ENCODE results near the gene CDC42SE2.

The CDC42SE2 gene

GRCh38 chr5:131406975-131407638, 143.3 kb downstream of the CDC42SE2 start:
- no peaks in the 10 kb centered on the region for H3K27me3 ChIP-seq (ENCODE audit: control insufficient read depth in 5 of 5, insufficient read depth in 4 of 5, low read length in 5 of 5)
- peaks cover 0 to 7% (median 3%) of the 10 kb centered on the region in 5 donors for H3K4me1 ChIP-seq (ENCODE audit: control insufficient read depth in 5 of 5, insufficient read depth in 5 of 5, low read length in 5 of 5)
- H3K27ac ChIP-seq (ENCODE audit: low read depth, low read length): no peak overlapping the region
- H3K9ac ChIP-seq (ENCODE audit: low read length in 5 of 5): no peak overlapping the region
- H3K4me3 ChIP-seq (ENCODE audit: low read depth in 1 of 5, low read length in 5 of 5): no peak overlapping the region
- peaks cover 7 to 26% (median 9%) of the 10 kb centered on the region in 5 donors for H3K36me3 ChIP-seq (ENCODE audit: control insufficient read depth in 5 of 5, insufficient read depth in 5 of 5, low read length in 5 of 5)
- peaks cover 0 to 5% (median 0%) of the 10 kb centered on the region in 5 donors for H3K9me3 ChIP-seq (ENCODE audit: control insufficient read depth in 5 of 5, low read length in 5 of 5)

DNA sequence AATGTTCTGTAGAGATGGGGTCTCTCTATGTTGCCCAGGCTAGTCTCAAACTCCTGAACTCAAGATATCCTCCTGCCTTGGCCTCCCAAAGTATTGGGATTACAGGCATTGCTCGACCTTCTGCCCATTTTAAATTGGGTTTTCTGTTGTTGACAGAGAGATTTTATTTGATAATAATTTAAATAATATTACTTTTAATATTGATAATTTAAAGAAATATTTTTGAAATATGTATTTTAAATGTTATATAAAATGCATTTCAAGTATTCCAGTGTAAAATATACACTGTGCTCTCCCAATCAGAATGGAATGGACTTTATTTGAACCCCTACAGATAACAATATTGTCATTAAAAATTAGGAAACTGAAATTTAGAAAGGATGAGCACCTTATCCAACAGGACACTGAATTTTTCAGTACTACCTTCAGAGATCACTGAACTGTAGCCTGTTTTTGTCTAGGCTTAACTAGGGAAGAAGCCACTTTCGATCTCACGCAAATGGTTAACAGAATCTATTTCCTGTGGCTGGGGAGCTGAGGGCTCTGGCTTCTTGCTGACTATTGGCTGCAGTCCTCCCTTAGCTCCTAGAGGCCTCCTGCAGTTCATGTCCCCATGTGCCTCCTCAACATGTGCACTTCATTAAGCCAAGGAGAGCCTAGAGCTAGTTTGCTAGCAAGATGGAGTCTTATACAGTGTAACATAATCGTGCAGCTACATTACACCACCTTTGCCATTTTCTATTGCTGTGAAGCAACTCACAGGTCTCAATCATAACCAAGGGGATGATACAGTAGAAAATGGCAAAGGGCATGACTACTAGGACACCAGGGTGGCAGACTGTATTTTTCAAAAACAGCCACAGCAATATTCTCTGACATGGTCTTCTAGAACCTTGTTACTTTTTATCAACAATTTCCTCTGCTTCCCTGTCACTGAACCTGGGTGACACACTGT, 150.0 kb downstream of the CDC42SE2 start:
- no peaks in the 10 kb centered on the region for H3K36me3 ChIP-seq (ENCODE audit: control insufficient read depth in 5 of 5, insufficient read depth in 5 of 5, low read length in 5 of 5)
- peak overlapping the region; percentile 23 for H3K27ac ChIP-seq (ENCODE audit: low read depth, low read length)
- H3K4me1 ChIP-seq (ENCODE audit: control insufficient read depth in 5 of 5, insufficient read depth in 5 of 5, low read length in 5 of 5): peaks cover 2 to 7% (median 3%) of the 10 kb centered on the region in 5 donors
- H3K4me3 ChIP-seq (ENCODE audit: low read depth in 1 of 5, low read length in 5 of 5): peak overlapping the region in 1 of 5 donors; percentile 39
- H3K9ac ChIP-seq (ENCODE audit: low read length in 5 of 5): peak overlapping the region in 1 of 5 donors; percentile 32
- H3K27me3 ChIP-seq (ENCODE audit: control insufficient read depth in 5 of 5, insufficient read depth in 4 of 5, low read length in 5 of 5): no peaks in the 10 kb centered on the region
- H3K9me3 ChIP-seq (ENCODE audit: control insufficient read depth in 5 of 5, low read length in 5 of 5): no peaks in the 10 kb centered on the region

DNA sequence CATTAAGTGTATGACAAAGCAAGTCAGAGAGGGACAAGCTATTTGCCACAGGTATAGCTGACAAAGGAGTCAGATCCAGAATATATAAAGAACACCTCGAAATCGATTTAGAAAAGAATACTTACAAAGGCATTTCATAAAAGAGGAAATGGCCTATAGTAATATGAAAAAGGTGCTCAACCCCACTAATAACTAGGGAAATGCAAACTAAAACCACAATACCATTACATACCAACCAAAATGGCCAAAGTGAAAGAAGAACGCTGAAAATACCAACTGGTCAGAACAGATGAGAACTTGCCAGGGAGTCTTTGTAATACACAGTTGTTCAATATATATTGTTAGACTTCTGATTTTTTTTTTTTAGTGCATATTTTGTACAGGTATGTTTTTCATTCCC, 152.9 kb downstream of the CDC42SE2 start:
- no peak overlapping the region for H3K9ac ChIP-seq (ENCODE audit: low read length in 5 of 5)
- H3K4me1 ChIP-seq (ENCODE audit: control insufficient read depth in 5 of 5, insufficient read depth in 5 of 5, low read length in 5 of 5): peaks cover 0 to 2% (median 2%) of the 10 kb centered on the region in 5 donors
- H3K9me3 ChIP-seq (ENCODE audit: control insufficient read depth in 5 of 5, low read length in 5 of 5): no peaks in the 10 kb centered on the region
- no peaks in the 10 kb centered on the region for H3K27me3 ChIP-seq (ENCODE audit: control insufficient read depth in 5 of 5, insufficient read depth in 4 of 5, low read length in 5 of 5)
- no peak overlapping the region for H3K4me3 ChIP-seq (ENCODE audit: low read depth in 1 of 5, low read length in 5 of 5)
- peaks cover 0 to under 1% (median 0%) of the 10 kb centered on the region in 5 donors for H3K36me3 ChIP-seq (ENCODE audit: control insufficient read depth in 5 of 5, insufficient read depth in 5 of 5, low read length in 5 of 5)
- H3K27ac ChIP-seq (ENCODE audit: low read depth, low read length): no peak overlapping the region

DNA sequence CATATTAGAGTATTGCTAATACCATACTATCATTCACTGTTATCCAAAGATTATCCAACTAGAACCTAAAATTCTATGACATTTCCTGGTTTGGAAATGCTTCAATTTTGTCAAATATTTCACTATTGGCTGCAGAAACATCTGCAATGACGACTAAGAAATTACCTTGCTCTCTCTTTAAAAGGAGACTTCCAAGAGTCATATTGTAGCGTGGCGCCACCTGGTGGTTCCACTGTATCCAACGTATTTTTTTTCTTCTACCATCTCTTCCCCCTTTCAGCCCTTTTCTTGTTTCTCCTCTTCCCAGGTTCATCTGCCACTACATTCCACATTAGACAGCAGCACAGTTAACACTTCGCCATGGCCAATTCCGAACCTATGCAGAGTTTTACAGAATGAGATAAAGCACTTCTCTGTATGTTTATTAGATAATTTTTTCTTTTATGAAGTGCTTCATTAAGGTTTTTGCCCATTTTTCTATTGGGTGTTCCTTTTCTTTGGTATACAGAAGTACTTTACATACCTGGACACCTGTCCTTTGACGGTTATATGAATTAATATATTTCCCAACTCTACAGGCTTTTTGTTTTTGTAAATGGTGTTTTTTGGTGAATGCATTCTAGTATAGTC, 153.5 kb downstream of the CDC42SE2 start:
- H3K9me3 ChIP-seq (ENCODE audit: control insufficient read depth in 5 of 5, low read length in 5 of 5): no peaks in the 10 kb centered on the region
- H3K27ac ChIP-seq (ENCODE audit: low read depth, low read length): no peak overlapping the region
- H3K36me3 ChIP-seq (ENCODE audit: control insufficient read depth in 5 of 5, insufficient read depth in 5 of 5, low read length in 5 of 5): peaks cover 0 to 3% (median 0%) of the 10 kb centered on the region in 5 donors
- no peaks in the 10 kb centered on the region for H3K27me3 ChIP-seq (ENCODE audit: control insufficient read depth in 5 of 5, insufficient read depth in 4 of 5, low read length in 5 of 5)
- no peak overlapping the region for H3K4me3 ChIP-seq (ENCODE audit: low read depth in 1 of 5, low read length in 5 of 5)
- peaks cover 0 to 2% (median 2%) of the 10 kb centered on the region in 5 donors for H3K4me1 ChIP-seq (ENCODE audit: control insufficient read depth in 5 of 5, insufficient read depth in 5 of 5, low read length in 5 of 5)
- no peak overlapping the region for H3K9ac ChIP-seq (ENCODE audit: low read length in 5 of 5)

DNA sequence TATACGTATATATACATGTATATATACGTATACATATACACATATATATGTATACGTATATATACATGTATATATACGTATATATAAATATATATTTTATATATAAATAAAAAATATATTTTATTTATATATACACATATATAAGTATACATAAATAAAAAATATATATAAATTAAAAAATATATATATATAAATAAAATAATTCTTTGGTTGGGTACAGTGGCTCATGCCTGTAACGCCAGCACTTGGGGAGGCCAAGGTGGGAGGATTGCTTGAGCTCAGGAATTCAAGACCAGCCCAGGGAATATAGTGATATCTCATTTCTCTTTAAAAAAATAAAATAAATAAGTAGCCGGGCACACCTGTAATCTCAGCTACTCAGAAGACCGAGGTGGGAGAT, 155.0 kb downstream of the CDC42SE2 start:
- Histone ChIP-seq H3K4me3 (ENCODE audit: low read depth in 1 of 5, low read length in 5 of 5) (no peak overlapping the region), H3K27me3 (ENCODE audit: control insufficient read depth in 5 of 5, insufficient read depth in 4 of 5, low read length in 5 of 5) (no peaks in the 10 kb centered on the region), H3K9ac (ENCODE audit: low read length in 5 of 5) (no peak overlapping the region), H3K36me3 (ENCODE audit: control insufficient read depth in 5 of 5, insufficient read depth in 5 of 5, low read length in 5 of 5) (peaks cover 0 to 7% (median 3%) of the 10 kb centered on the region in 5 donors), H3K27ac (ENCODE audit: low read depth, low read length) (no peak overlapping the region), H3K4me1 (ENCODE audit: control insufficient read depth in 5 of 5, insufficient read depth in 5 of 5, low read length in 5 of 5) (peaks cover 0 to 2% (median 2%) of the 10 kb centered on the region in 5 donors), H3K9me3 (ENCODE audit: control insufficient read depth in 5 of 5, low read length in 5 of 5) (no peaks in the 10 kb centered on the region)

DNA sequence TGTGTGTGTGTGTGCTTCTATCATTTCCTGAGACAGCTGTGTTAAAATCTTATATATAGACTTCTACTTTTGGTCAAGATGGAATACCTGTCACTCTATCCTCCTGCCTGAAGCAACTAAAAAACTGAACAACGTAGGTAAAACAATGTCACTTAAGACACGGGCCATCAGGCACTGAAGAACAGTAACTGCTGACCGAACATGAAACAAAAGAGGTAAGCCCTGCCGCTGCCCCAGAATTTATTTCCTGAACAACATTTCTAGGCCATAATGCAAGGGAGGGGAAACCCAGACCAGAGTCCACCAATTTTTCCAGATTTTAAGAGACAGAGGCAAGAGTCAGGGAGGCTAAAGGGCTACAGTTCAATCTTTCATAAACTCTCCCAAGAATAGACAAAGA, 156.0 kb downstream of the CDC42SE2 start:
- Histone ChIP-seq H3K4me3 (ENCODE audit: low read depth in 1 of 5, low read length in 5 of 5) (no peak overlapping the region), H3K27ac (ENCODE audit: low read depth, low read length) (no peak overlapping the region), H3K36me3 (ENCODE audit: control insufficient read depth in 5 of 5, insufficient read depth in 5 of 5, low read length in 5 of 5) (peaks cover 0 to 7% (median 3%) of the 10 kb centered on the region in 5 donors), H3K4me1 (ENCODE audit: control insufficient read depth in 5 of 5, insufficient read depth in 5 of 5, low read length in 5 of 5) (peaks cover 0 to 2% (median 0%) of the 10 kb centered on the region in 5 donors), H3K27me3 (ENCODE audit: control insufficient read depth in 5 of 5, insufficient read depth in 4 of 5, low read length in 5 of 5) (no peaks in the 10 kb centered on the region), H3K9me3 (ENCODE audit: control insufficient read depth in 5 of 5, low read length in 5 of 5) (no peaks in the 10 kb centered on the region), H3K9ac (ENCODE audit: low read length in 5 of 5) (no peak overlapping the region)

DNA sequence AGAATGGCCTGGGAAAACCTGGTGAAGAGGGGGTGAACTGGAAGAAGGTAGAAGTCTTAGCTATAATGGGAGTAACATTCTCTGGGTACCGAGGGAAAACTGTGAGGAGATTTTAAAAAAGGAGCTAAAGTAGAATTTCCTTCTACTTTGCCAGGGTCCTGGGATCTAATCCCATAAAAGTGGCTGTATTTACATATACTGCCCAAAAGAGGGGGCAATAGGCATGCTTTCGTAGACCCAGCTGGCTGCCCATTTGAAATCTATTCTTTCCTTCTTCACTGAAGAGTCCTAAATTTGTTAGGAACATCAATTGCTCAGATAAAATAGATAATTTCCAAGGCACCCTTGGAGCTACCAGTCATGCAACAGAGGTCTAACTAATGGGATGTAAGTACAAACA, 159.2 kb downstream of the CDC42SE2 start:
- Histone ChIP-seq H3K9ac (ENCODE audit: low read length in 5 of 5) (no peak overlapping the region), H3K36me3 (ENCODE audit: control insufficient read depth in 5 of 5, insufficient read depth in 5 of 5, low read length in 5 of 5) (peaks cover 6 to 21% (median 11%) of the 10 kb centered on the region in 5 donors), H3K27ac (ENCODE audit: low read depth, low read length) (no peak overlapping the region), H3K4me1 (ENCODE audit: control insufficient read depth in 5 of 5, insufficient read depth in 5 of 5, low read length in 5 of 5) (no peaks in the 10 kb centered on the region), H3K4me3 (ENCODE audit: low read depth in 1 of 5, low read length in 5 of 5) (no peak overlapping the region), H3K27me3 (ENCODE audit: control insufficient read depth in 5 of 5, insufficient read depth in 4 of 5, low read length in 5 of 5) (no peaks in the 10 kb centered on the region), H3K9me3 (ENCODE audit: control insufficient read depth in 5 of 5, low read length in 5 of 5) (no peaks in the 10 kb centered on the region)

GRCh38 chr5:131426011-131426410, 162.2 kb downstream of the CDC42SE2 start:
- Histone ChIP-seq H3K4me3 (ENCODE audit: low read depth in 1 of 5, low read length in 5 of 5) (no peak overlapping the region), H3K36me3 (ENCODE audit: control insufficient read depth in 5 of 5, insufficient read depth in 5 of 5, low read length in 5 of 5) (peaks cover 15 to 40% (median 23%) of the 10 kb centered on the region in 5 donors), H3K9ac (ENCODE audit: low read length in 5 of 5) (no peak overlapping the region), H3K9me3 (ENCODE audit: control insufficient read depth in 5 of 5, low read length in 5 of 5) (no peaks in the 10 kb centered on the region), H3K27me3 (ENCODE audit: control insufficient read depth in 5 of 5, insufficient read depth in 4 of 5, low read length in 5 of 5) (no peaks in the 10 kb centered on the region), H3K27ac (ENCODE audit: low read depth, low read length) (no peak overlapping the region), H3K4me1 (ENCODE audit: control insufficient read depth in 5 of 5, insufficient read depth in 5 of 5, low read length in 5 of 5) (no peaks in the 10 kb centered on the region)

DNA sequence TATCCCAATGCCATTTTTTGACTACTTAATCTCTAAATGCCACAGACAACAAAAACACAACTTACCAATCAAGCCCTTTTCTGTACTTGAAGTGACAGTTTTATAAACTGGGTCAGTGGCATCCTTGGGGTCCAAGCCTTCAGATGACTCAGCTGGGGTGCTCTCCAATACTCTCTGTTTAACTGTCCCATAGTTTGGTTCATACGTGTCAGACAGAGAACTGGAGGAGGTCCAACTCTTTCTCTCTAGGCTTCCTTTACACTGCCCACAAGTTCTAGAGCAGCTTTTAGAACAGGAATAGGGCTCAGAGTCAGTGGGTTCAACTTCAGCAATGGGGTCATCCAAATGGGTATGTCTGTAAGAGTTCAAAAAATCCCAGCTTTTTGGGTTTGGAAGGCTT, 166.9 kb downstream of the CDC42SE2 start:
- Histone ChIP-seq H3K27ac (ENCODE audit: low read depth, low read length) (no peak overlapping the region), H3K9me3 (ENCODE audit: control insufficient read depth in 5 of 5, low read length in 5 of 5) (no peaks in the 10 kb centered on the region), H3K9ac (ENCODE audit: low read length in 5 of 5) (no peak overlapping the region), H3K4me3 (ENCODE audit: low read depth in 1 of 5, low read length in 5 of 5) (no peak overlapping the region), H3K27me3 (ENCODE audit: control insufficient read depth in 5 of 5, insufficient read depth in 4 of 5, low read length in 5 of 5) (no peaks in the 10 kb centered on the region), H3K36me3 (ENCODE audit: control insufficient read depth in 5 of 5, insufficient read depth in 5 of 5, low read length in 5 of 5) (peaks cover 15 to 56% (median 36%) of the 10 kb centered on the region in 5 donors), H3K4me1 (ENCODE audit: control insufficient read depth in 5 of 5, insufficient read depth in 5 of 5, low read length in 5 of 5) (no peaks in the 10 kb centered on the region)

Measured in subcutaneous abdominal adipose tissue (tissue), 5 donors.